HepG2 (cell line): ENCODE data around the gene CIAO2B. TPM values are rescaled to one million over a fixed set of nuclear protein-coding genes. Genes with fewer than 3 reads are reported as not detected.

ENCODE experiments used
- ATF7 ChIP-seq, 2 experiments: fragments of 450-650 bp in 1 of 2; sonication (generic) in 1 of 2; formaldehyde crosslinking in 1 of 2; IDR thresholded peaks; 2 replicates each; pipeline versions ENCODE4 v1.4.0 to v1.6.1; 2016 to 2020; ENCODE audit warnings: antibody characterized with exemption in 1 of 2, mild to moderate bottlenecking in 1 of 2, missing genetic modification reagents in 1 of 2
- DZIP1 ChIP-seq: sonication (generic); formaldehyde crosslinking; IDR thresholded peaks from 2 replicates; pipeline ENCODE4 v1.5.0; 2020; ENCODE audit warnings: mild to moderate bottlenecking, missing genetic modification reagents
- KIAA2018 ChIP-seq: sonication (generic); formaldehyde crosslinking; IDR thresholded peaks from 2 replicates; pipeline ENCODE4 v1.5.0; 2020; ENCODE audit warnings: mild to moderate bottlenecking, missing genetic modification reagents, borderline replicate concordance
- KLF9 ChIP-seq: IDR thresholded peaks from 2 replicates; pipeline ENCODE4 v1.6.1; 2016; ENCODE audit warnings: low read depth
- NR1H2 ChIP-seq: sonication (generic); formaldehyde crosslinking; IDR thresholded peaks from 2 replicates; pipeline ENCODE4 v1.8.1; 2022; ENCODE audit warnings: low read depth, missing genetic modification reagents, borderline replicate concordance
- PRDM4 ChIP-seq: sonication (generic); formaldehyde crosslinking; IDR thresholded peaks from 2 replicates; pipeline ENCODE4 v1.9.0; 2021; ENCODE audit warnings: missing genetic modification reagents, borderline replicate concordance
- RAD21 ChIP-seq: fragments of 450-650 bp; formaldehyde crosslinking; IDR thresholded peaks from 2 replicates; pipeline ENCODE4 v1.5.0; 2020; ENCODE audit warnings: mild to moderate bottlenecking
- THAP7 ChIP-seq: sonication (generic); formaldehyde crosslinking; IDR thresholded peaks from 2 replicates; pipeline ENCODE4 v1.8.1; 2023; ENCODE audit warnings: mild to moderate bottlenecking, missing genetic modification reagents
- ZFY ChIP-seq: sonication (generic); formaldehyde crosslinking; IDR thresholded peaks from 2 replicates; pipeline ENCODE4 v1.4.0; 2020; ENCODE audit warnings: missing genetic modification reagents
- ZNF317 ChIP-seq: sonication (generic); formaldehyde crosslinking; IDR thresholded peaks from 2 replicates; pipeline ENCODE4 v1.5.0; 2020; ENCODE audit warnings: mild to moderate bottlenecking, missing genetic modification reagents
- ZNF350 ChIP-seq: sonication (generic); formaldehyde crosslinking; IDR thresholded peaks from 2 replicates; pipeline ENCODE4 v1.4.0; 2020; ENCODE audit warnings: mild to moderate bottlenecking, low read depth, missing genetic modification reagents, borderline replicate concordance
- ZNF44 ChIP-seq: sonication (generic); formaldehyde crosslinking; IDR thresholded peaks from 2 replicates; pipeline ENCODE4 v1.5.1; 2020; ENCODE audit warnings: mild to moderate bottlenecking, missing genetic modification reagents
- ZNF567 ChIP-seq: sonication (generic); formaldehyde crosslinking; IDR thresholded peaks from 2 replicates; pipeline ENCODE4 v1.8.1; 2023; ENCODE audit warnings: mild to moderate bottlenecking, missing genetic modification reagents, borderline replicate concordance
- ZNF577 ChIP-seq: sonication (generic); formaldehyde crosslinking; IDR thresholded peaks from 2 replicates; pipeline ENCODE4 v1.4.0; 2020; ENCODE audit warnings: mild to moderate bottlenecking, low read depth, missing genetic modification reagents, borderline replicate concordance
- polyA plus RNA-seq, 8 experiments: library from polyadenylated mRNA; depleted of rRNA in 3 of 8; stranded (reverse) in 7 of 8; unstranded in 1 of 8; fragments of >200 nt; fragmentation: Illumina TruSeq in 4 of 8; extraction: Trizol in 4 of 8; gene quantifications; 2 replicates each; pipeline versions ENCODE4 v1.2.1 to v1.2.3, GENCODE V29; 2011 to 2016; ENCODE audit warnings: low read depth in 4 of 8, missing spikeins in 1 of 8, mixed read lengths in 1 of 8; ENCODE audit not compliant: insufficient read depth in 1 of 8
- total RNA-seq, 5 experiments: library from RNA; depleted of rRNA; stranded (reverse); fragments of >200 nt; fragmentation: Illumina TruSeq; extraction: Trizol; gene quantifications; 2 replicates each; pipeline ENCODE4 v1.2.3, GENCODE V29; 2016; ENCODE audit warnings: low read depth in 1 of 5

Gene CIAO2B
- total and polyA plus RNA-seq, 2 of the 13 experiments (the other 11 are each of a cell fraction or from before 2014, with no cell fraction given), result 157 to 293 TPM

GRCh38 chr16:66934138-66934838 is at the start of gene CIAO2B (continued):
- TF ChIP-seq ZNF567 (CRISPR knock-in tag) (0 out of 2 replicates have a peak, but pooled peaks have one; percentile 70), ATF7 (IDR thresholded peaks at IDR 0.05) (no peak), ATF7 (CRISPR knock-in tag; IDR thresholded peaks at IDR 0.05) (peak; percentile 88), THAP7 (CRISPR knock-in tag) (peak; percentile 93), KLF9 (CRISPR knock-in tag) (peak; percentile 99), KIAA2018 (CRISPR knock-in tag) (no peak), PRDM4 (CRISPR knock-in tag) (no peak), ZNF44 (CRISPR knock-in tag) (no peak), DZIP1 (CRISPR knock-in tag) (peak; percentile 51), ZNF317 (CRISPR knock-in tag) (peak; percentile 89), NR1H2 (CRISPR knock-in tag) (peak; percentile 51; the same call in 1 of the 2 replicates), ZNF350 (CRISPR knock-in tag) (peak; percentile 93; the same call in 1 of the 2 replicates), RAD21 (0 out of 2 replicates have a peak, but pooled peaks have one; percentile 31), ZNF577 (CRISPR knock-in tag) (no peak), ZFY (CRISPR knock-in tag) (peak; percentile 99)
